NCI-H2227 (cell line): ENCODE data around the gene SLCO4A1.
"Not testable (repeated sequence)": the region's sequence is repeated elsewhere in the genome, so short reads cannot be mapped to it uniquely, and the experiment has no call there.

ENCODE experiments used
- DNase-seq: peaks from one replicate; lab custom pipeline; 2025; ENCODE audit not compliant: unreplicated experiment; lab: John Stamatoyannopoulos, UW

SLCO4A1 gene

DNA sequence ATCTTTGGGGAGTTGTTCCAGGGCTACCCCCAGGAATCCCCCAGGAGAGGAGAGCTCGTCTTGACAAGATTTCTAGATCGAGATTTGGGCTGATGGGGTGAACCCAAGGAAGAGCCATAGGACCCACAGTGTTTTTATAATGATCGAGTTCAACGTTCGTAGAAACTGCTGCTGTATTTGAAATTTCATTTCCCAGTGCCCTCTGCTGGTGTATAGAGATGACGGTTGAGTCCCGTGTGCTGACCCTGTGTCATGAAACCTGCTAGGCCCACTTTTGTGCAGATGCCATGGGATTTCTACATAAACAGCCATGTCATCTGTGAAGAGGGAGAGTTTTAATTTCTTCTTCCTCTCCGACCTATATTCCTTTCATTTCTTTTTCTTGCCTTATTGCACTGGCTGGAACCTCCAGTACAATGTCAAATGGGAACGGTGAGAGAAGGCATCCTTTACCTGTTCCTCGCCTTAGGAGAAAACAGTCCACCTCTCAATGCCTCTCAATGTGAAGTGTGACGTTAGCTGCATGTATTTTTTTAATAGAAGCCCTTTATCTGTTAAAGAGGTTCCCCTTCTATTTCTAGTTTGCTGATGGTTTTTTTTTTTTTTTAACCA, 37.8 kb downstream of the SLCO4A1 start:
- DNase-seq: no peak

DNA sequence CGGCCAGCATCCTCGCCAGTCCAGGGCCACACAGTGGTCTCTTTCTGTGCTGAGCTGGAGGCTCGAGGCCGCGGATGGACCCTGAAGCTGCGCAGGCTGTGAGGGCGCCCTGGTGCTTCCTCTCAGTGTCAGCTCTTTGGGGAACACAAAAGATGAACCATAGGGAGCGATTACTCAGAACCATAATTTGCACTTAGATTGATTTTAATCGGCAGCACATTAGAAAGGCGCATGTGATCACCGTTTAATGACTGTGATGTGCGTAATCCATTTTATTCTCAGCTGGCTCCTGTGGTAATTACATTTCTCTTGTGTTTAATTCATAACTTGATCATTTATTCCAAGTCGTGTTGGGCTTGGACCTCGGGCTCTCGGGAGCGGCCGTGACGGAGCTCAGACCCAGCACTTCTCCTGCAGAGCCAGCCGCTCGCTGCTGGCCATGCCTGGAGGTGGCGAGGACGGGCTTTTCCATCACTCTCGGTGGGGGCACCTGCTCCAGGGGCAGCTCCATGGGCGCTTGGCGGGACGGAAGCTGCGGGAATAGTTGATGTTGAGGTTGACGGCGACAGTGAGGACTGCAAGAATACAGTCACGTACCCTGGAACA, 40.7 kb downstream of the SLCO4A1 start:
- DNase-seq: no peak

DNA sequence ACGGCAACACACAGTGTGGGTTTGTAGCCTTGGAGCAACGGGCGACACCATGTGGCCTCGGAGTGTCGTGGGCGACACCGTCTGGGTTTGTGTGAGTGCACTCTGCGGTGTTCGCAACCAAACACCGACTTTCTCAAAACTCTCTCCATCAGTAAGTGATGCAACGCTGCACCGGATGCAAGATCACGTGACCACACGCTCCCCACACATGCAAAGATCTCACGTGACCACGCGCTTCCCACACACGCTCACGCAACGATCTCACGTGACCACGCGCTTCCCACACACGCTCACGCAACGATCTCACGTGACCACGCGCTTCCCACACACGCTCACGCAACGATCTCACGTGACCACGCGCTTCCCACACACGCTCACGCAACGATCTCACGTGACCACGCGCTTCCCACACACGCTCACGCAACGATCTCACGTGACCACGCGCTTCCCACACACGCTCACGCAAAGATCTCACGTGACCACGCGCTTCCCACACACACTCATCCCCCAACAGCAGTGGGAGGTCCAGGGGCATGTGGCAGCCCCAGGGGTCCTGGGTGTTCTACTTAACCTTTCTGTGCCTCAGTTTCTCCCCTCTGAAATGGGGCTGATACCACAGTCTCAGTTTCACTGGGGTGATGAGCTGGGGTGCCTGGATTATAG, 41.5 kb downstream of the SLCO4A1 start:
- DNase-seq: not testable (repeated sequence)

DNA sequence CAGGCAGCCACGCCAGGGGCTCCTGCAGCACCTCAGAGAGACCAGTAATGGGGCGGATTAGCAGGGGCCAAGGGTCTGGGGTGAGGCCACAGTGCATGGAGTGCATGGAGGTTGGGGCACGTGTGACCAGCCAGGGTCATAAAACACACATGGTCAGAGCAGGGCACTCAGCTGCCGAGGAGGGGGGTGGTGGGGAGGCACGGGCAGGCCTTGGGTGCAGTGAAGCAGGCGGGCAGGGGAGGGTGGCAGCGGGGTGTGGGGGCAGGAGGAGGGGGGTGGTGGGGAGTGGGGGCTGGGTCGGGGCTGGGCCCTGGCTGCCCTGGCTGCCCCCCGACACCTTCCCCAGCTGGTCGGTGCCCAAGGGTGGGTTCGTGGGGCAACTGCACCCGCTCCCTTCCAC, 42.7 kb downstream of the SLCO4A1 start:
- DNase-seq: no peak

DNA sequence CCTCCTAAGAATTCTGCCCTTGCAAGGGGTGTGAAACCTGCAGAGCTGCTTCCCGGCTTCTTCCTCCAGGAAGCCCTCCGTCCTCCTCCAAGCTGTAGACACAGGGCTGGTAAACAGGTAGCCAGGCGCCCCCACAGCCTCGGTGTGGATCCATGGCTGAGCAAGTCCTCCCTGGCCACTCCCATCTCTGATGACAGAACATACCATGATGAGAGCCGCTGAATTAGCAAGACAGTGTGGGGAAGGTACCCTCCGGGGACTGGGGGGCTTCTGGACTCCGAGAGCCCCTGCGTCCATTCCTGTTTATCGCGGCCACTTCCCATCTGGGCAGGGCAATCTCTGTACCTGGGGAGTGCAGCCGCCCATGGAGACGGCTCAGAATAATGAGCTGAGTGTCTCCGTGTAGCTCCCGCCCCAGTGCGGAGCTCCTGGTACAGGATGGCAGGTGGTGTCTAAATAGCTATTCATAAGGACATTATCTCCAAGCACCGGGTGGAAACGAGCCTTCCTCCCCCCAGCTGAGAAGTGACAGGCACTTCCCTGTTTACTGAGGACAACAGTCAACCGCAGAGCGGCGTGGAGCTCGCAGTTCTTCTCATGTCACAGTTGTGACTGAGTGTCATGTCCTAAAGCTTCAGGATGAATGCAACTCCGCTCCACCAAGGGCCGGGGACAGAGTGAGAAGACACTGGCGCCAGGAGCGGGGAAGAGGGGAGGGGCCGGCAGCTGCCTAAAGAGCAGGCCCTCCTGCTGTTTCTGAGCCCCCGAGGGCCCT, 43.7 kb downstream of the SLCO4A1 start:
- DNase-seq: peak; percentile 85

DNA sequence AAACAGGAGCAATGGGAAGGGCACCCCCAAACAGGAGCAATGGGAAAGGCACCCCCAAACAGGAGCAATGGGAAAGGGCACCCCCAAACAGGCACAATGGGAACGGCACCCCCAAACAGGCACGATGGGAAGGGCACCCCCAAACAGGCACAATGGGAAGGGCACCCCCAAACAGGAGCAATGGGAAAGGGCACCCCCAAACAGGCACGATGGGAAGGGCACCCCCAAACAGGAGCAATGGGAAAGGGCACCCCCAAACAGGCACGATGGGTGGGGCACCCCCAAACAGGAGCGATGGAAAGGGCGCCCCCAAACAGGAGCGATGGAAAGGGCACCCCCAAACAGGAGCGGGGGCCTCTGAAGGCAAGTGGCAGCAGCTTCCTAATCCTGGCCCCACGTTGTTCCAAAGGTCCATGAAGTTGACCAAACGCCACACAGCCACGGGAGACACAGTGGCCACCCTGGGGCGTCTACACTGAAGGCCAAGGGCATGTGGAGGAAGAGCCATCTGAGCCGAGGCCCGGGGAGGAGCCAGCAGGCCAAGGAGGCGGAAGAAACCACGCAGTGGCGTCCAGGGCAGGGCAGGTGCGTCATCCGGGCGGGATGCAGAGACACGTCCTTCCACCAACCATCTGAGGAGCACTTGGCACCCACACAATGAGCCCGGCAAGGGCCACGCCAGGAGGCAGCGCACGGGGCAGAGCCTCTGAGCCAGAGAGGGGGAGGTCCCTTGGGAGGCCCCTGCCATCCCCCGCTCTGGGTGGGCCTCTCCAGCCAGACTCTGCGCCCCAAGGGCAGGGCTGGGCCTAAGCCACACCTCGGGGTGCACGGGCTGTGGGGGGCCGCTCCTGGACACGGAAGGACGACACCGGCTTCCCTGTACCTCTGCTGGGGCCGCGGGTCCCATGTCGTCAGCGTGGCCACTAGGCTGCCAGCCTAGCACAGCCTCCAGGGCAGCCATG, 44.8 kb downstream of the SLCO4A1 start:
- no peak for DNase-seq

DNA sequence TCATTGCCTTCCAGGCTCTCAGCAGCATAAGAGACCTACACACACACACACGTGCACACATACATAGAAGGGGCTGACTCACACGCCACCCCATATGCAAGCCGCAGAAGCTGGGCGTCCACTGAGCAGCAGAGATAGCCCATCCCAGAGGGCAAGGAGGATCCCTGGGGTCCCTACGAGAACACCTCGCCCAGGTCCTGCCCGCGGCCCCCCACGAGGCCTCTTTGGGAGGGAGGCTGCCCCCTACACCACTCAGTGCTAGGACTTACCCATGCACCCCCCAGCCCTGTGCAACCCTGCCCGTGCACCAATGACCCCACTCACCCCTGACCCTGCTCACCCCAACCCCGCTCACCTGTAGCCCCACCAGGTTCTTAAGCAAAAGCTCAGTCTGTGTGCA, 45.8 kb downstream of the SLCO4A1 start:
- no peak for DNase-seq

DNA sequence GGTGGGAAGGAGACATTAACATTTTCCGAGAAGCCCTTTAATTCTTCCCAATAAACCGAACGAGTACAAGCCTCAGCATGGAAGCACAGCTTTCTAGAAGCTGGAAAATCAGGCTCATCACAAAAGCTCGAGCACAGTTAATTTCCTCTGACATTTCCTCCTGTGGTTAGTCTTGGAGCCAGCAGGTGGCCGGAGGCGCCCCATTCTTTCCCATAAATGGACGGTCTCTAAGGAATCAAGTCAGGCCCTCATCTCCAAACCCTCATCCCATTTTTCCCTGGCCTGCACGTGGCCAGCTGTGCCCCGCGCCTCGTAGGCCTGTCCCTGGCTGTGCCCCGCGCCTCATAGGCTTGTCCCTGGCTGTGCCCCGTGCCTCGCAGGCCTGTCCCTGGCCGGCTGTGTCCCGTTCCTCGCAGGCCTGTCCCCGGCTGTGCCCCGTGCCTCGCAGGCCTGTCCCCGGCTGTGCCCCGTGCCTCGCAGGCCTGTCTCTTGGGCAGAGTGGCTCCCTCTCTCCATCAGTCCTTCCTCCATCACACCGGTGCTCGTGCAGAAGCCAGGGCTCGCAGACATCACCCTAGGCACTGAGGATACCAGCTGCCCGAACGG, 46.7 kb downstream of the SLCO4A1 start:
- no peak for DNase-seq

DNA sequence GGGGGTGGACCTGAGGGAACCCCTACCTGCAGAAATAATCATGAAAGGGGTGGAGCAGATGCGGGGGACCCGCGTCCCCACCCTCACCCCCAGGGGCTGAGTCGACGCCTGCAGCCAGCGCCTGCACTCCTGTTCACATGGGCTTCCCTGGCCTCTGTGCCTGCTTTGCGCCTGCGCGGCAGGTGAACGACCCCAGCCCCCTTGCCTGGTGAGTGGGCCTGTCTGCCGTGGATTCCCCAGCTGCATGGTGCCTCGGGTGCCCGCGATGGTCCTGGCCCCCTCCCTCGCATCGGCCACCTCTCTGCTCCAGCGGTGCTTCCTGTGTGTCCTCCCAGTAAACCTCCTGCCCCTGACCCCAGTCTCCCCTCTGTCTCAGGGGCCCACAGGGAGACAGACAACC, 47.6 kb downstream of the SLCO4A1 start:
- no peak for DNase-seq

DNA sequence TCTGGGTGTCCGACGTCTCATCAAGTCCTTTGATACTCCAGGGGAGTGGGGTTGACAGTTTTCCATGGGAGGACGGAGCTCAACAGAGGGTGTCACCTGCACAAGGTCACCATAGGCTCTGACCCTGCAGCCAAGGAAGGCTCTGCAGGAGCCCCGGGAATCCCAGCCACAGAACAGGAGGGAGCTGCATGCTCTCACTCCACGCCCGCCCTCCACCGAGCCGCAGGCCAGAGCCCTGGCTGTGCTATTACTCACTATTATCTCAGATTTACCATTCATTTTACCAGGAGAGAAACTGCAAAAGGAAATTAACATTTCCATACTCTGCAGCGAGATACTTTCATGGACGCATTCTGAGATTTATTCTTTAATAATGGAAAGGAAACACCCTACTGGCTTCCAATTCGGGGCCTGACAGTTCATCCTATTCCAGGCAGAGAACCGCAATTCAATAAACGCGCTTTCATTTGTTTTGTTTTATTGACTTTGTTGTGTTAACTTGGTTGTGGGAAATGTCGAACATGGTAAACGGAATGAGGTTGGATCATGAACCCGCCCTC, 48.0 kb downstream of the SLCO4A1 start:
- no peak for DNase-seq

DNA sequence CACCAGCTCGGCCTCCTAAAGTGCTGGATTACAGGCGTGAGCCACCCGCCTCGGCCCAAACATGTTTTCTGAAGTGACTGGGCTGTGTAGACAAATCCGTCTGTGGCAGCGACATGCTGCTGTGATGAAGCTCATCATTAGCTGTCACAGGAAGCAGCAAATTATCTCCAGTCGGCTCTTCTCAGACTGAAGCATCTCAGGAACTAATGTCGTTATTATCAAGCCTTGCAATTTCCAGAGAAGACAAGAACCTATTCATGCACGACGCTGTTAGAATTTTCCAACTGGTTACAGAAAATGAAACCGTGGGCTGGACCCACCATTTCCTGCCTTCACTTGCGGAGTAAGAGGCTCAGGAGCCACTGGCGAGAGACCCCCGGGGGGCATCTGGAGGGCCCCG, 49.2 kb downstream of the SLCO4A1 start:
- peak; percentile 64 for DNase-seq

DNA sequence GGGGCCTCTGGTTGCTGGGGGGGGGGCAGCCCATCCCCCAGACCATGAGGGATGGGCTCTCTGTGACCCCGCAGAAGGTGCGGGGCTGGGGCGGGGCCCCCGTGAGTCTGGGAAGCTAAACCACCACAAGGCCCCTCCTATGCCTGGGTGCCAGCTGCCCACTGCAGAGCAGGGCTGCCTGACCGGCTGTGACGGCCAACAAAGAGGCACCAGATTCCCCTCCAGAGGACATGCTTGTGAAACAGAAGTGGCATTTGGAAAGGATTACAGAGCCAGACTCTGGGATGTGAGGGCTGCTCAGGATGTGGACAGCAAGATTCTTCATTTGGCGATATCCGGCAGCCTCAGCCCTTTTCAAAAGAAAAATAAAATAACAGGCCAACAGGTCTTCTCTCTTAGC, 49.9 kb downstream of the SLCO4A1 start:
- no peak for DNase-seq

DNA sequence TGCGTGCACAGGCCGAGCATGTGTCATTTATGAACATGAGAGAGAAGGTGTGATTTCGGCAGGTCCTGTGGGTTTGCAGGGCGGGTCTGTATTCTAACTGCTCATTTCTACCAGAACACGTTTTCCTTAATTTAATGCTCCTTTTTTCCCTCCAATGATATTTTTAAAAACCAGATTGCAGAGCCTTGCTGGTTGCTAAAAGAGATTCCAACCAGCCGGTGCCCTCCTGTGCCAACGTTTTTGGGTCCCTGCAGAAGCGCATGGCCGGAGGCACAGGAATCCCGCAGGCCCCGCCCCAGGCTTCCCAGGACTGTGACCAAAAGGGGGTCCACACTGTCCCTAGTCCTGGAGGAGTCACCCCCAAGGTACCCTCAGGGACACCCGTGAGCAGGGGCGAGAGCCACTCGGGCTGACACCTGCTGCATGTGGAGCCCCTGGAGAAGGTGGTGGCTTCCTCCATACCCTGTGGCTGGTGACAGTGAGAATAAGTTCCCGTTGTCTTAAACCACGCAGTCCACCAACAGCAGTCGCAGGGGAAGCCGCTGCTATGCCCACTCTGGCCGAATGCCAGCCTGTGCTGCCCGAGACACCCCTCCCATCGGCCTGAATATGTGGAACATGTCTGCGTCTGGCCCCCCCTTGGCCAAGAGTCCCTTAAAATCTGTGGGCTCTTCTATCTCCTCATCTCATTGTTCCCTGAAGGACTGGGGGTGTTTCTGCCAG, 50.7 kb downstream of the SLCO4A1 start:
- DNase-seq: no peak

DNA sequence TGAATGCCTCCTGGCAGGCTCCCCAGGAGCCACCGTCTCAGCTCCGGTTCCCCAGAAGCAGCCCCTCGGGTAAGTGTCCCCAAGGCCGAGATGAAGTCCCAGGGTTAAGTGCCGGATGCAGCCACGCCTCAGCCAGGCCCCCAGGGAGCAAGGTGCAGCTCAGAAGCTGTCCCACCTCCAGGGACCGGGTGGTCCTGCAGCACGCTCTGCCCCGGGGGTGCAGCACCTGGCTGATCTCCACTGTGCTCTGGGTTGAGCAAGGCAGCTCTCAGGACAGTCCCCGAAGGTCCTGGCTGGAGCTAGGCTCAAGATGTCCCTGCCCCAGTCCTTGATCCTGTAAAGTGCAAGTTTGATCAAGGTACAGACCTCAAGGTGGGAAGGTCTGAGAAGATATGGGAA, 51.2 kb downstream of the SLCO4A1 start:
- no peak for DNase-seq

DNA sequence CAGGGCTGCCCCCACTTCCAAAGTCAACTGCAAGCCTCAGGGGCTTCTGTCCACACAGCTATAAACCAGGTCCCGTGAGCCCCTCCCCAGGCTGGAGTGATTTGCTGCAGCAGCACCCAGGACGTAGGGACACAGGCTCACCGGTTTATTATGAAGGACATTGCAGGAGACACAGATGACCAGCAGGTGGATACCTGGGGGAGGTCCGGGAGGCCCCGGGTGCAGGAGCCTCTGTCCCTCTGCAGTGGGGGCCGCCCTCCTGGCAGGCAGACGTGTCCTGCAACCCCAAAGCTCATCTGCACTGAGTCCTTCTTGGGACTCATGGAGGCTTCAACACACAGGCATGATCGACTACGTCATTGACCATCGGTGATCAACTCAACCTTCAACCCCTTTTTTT, 51.8 kb downstream of the SLCO4A1 start:
- no peak for DNase-seq

DNA sequence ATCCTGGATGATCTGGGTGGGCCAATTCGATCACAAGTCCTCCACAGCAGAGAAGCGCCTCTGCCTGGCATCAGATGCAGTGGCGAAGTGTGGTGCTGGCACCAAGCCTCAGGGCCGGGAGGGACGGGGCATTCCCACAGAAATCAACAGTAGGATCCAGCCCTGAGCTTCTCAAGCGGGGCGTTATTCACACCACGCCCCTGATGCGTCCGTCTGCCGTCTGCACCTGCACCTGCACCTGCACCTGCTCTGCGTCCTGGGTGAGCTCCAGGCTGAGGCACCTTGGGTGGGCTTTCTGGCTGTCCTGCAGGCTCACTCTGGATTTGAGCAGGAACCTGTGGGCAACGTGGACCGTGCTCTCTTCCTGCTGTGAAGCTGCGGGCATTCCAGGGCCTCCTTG, 52.6 kb downstream of the SLCO4A1 start:
- DNase-seq: no peak

DNA sequence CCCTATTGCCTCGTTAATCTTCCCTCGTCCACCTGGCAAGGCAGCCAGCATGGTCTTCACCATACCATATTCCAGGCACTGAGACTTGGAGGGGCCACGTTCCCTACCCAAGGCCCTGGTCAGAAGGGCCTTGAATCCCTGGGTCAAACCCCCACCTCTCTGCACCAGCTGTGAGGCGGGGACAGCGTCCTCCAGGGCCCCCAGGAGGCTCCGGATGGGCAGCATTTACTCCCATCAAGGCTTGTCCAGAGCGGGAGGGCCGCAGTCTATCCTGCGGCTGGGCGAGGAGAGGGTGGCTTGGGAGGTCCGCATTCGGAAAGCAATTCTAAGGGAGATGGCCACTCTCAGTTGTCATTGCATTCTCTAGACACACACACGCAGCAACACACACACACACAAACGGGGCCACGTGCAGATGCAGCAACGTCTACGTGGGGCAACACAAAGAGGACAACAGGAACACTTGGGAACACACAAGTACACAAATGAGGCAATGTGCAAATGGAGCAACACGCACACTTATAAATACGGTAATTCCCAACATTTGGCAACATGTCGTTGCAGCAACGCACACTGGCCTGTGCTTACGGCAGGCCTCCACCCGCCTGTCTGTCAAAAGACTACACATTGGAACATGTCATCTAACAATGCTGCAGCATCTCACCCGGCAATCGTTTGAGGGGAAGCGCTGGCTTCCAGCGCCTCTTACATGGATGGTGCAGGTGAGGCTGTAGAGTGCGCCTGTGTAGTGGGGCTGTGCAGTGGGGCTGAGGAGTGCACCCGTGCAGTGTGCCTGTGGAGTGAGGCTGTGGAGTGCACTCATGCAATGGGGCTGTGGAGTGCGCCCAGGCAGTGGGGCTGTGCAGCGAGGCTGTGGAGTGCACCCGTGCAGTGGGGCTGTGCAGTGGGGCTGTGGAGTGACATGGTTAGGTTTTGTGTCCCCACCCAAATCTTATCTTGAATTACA, 53.4 kb downstream of the SLCO4A1 start:
- DNase-seq: no peak

DNA sequence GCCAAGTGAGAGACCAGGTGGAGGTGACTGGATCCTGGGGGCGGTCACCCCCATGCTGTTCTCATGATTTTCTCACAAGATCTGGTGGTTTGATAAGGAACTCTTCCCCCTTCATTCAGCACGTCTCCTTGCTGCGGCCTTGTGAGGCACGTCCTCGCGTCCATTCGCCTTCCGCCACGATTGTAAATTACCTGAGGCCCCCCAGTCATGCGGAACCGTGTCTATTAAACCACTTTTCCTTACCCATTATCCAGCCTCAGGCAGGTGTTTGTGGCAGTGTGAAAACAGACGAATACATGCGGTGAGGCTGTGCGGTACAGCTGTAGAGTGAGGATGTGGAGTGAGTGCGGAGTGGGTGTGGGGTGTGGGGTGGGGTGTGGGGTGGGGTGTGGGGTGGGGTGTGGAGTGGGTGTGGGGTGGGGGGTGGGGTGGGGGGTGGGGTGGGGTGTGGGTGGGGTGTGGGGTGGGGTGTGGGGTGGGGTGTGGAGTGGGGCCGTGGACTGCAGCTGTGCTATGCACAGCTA, 54.2 kb downstream of the SLCO4A1 start:
- no peak for DNase-seq
